Tibial nerve (tissue), 4 donors: ENCODE measurements around the gene LRRC37B. TPM values are rescaled to one million over a fixed set of nuclear protein-coding genes. Genes with fewer than 3 reads are reported as not detected.
A peak's percentile ranks its signal among the peaks of the same experiment; 100 is the strongest.
"Not testable (repeated sequence)": the region's sequence is repeated elsewhere in the genome, so short reads cannot be mapped to it uniquely, and the experiment has no call there.

Experiments
- DNase-seq, 2 donors: peaks; one replicate each; pipeline ENCODE4 v3.0.0-alpha.2; 2019; ENCODE audit warnings: low spot score in 2 of 2
- H3K27ac ChIP-seq, 4 donors: fragments of 200-600 bp; sonication (generic) in 3 of 4; one replicate each; pipeline ENCODE4 v1.5.1; 2017 to 2019; ENCODE audit warnings: mild to moderate bottlenecking in 1 of 4
- H3K27me3 ChIP-seq, 2 donors: fragments of 200-600 bp; sonication (generic) in 1 of 2; one replicate each; pipeline versions ENCODE4 v1.5.1 to v1.6.0; 2017 to 2019
- H3K36me3 ChIP-seq, 3 donors: fragments of 200-600 bp; sonication (generic); one replicate each; pipeline ENCODE4 v1.5.1; 2018 to 2019
- H3K4me1 ChIP-seq, 4 donors: fragments of 200-600 bp; sonication (generic) in 3 of 4; one replicate each; pipeline ENCODE4 v1.5.1; 2017 to 2019
- H3K4me3 ChIP-seq, 4 donors: fragments of 200-600 bp; sonication (generic) in 3 of 4; one replicate each; pipeline ENCODE4 v1.5.1; 2017 to 2019; ENCODE audit warnings: mild to moderate bottlenecking in 1 of 4, moderate library complexity in 1 of 4
- H3K9me3 ChIP-seq, 4 donors: fragments of 200-600 bp; sonication (generic) in 3 of 4; one replicate each; pipeline ENCODE4 v1.5.1; 2017 to 2019
- WGBS, 2 donors: methylation state at CpG; one replicate each; pipeline ENCODE4 v1.1.5; 2018; 5-methylcytosine and 5-hydroxymethylcytosine counted together
- total RNA-seq, 4 donors: library from RNA; depleted of rRNA; stranded (reverse); fragments of >200 nt; gene quantifications; one replicate each; pipeline ENCODE4 v1.1.0, GENCODE V29; 2016
- TF ChIP-seq, protein P1 (sequence below), 5 experiments: fragments of 200-600 bp in 3 of 5; fragments of 450-650 bp in 2 of 5; sonication (generic) in 3 of 5; IDR thresholded peaks; one replicate each; pipeline ENCODE4 v1.5.1; 2016 to 2019; ENCODE audit warnings: antibody characterized with exemption in 5 of 5, mild to moderate bottlenecking in 3 of 5, moderate library complexity in 2 of 5

The LRRC37B gene
- total RNA-seq, 4 donors from 2014 or later: 17.2 to 51.1 (median 27.9) TPM

DNA sequence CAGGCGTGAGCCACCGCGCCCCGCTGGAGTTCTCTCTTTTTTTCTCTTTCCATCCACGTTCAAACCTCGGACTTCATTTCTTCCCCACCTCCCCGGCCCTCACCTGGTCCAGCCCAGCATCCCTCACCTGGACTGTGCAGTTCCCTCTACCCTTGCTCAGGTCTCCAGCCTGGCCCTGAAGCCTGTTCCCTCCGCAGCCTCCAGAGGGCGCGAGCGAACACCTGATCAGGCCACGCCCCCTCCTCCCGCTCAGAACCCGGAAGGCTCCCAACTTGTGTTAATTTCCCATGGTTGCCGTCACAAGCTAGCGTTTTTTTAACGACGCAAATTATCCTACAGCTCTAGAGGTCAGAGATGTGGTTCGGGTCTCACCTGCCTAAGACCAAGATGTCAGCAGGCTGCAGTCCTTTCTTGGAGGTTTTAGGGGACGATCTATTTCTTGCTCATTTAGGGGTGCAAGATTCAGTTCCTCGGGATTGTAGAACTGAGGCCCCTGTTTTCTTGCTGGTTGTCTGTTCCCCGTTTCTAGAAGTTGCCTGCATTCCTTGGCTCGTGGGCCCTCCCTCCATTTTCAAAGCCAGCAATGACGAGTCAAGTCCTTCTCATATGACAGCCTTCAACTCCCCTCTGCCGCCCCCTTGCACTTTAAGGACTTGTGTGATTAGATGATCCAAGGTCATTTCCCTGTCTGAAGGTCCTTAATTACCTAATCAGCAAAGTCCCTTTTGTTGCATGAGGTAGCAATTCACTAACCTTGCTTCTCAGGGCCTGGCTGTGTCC, 59.9 kb downstream of the LRRC37B start:
- H3K36me3 ChIP-seq, H3K4me3 ChIP-seq, H3K27ac ChIP-seq, H3K9me3 ChIP-seq, H3K27me3 ChIP-seq, H3K4me1 ChIP-seq: not testable (repeated sequence)
- TF ChIP-seq, protein P1, sequence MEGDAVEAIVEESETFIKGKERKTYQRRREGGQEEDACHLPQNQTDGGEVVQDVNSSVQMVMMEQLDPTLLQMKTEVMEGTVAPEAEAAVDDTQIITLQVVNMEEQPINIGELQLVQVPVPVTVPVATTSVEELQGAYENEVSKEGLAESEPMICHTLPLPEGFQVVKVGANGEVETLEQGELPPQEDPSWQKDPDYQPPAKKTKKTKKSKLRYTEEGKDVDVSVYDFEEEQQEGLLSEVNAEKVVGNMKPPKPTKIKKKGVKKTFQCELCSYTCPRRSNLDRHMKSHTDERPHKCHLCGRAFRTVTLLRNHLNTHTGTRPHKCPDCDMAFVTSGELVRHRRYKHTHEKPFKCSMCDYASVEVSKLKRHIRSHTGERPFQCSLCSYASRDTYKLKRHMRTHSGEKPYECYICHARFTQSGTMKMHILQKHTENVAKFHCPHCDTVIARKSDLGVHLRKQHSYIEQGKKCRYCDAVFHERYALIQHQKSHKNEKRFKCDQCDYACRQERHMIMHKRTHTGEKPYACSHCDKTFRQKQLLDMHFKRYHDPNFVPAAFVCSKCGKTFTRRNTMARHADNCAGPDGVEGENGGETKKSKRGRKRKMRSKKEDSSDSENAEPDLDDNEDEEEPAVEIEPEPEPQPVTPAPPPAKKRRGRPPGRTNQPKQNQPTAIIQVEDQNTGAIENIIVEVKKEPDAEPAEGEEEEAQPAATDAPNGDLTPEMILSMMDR (IDR thresholded peaks at IDR 0.05): peak in 3 of 5 experiments; percentile 22 to 43 (median 43)
- peak in 1 of 2 donors; percentile 13 for DNase-seq
- WGBS, 2 donors: 64 to 67% methylated on average over 13 to 14 of the region's 25 CpGs

DNA sequence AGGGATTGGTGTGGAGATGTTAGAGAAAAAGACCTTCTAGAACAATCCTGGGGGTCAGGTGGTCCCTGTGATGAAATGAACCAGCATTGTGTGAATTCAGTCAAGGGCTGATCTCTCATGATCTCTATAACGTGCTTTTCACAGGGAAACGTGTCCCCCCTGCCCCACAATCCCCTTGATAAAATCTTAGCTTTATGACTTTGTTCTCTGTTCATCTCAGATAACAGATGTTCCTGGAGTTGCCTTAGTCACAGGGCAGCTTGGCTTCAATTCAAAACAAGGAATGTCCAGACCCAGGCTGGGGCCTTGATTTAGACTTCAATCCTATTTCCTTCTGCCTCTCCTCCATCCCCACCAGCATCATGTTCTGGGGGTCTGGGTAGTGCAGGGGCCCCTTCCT, 61.9 kb downstream of the LRRC37B start:
- H3K9me3 ChIP-seq, H3K27ac ChIP-seq, DNase-seq, H3K4me3 ChIP-seq, H3K36me3 ChIP-seq, H3K4me1 ChIP-seq, H3K27me3 ChIP-seq: not testable (repeated sequence)
- 52 to 62% methylated on average over 2 of the region's 2 CpGs for WGBS, 2 donors

DNA sequence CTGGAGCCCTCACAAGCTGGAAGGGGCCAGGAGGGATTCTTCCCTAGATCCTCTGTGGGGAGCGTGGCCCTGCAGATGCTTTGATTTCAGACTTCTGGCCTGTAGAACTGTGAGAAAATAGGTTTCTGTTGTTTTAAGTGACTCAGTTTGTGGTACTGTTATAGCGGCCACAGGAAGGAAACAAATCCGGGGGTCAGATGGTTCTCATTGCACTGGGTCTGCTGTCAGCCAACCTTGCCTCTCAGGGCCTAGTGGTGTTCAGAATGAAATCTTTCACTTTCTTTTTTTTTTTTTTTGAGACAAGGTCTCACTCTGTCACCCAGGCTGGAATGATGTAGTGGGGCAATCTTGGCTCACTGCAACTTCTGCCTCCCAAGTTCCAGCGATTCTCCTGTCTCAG, 64.8 kb downstream of the LRRC37B start:
- WGBS, 2 donors: 55 to 59% methylated on average over 3 of the region's 4 CpGs
- H3K9me3 ChIP-seq, H3K4me1 ChIP-seq, H3K27me3 ChIP-seq, H3K36me3 ChIP-seq, H3K4me3 ChIP-seq, H3K27ac ChIP-seq, DNase-seq: not testable (repeated sequence)

DNA sequence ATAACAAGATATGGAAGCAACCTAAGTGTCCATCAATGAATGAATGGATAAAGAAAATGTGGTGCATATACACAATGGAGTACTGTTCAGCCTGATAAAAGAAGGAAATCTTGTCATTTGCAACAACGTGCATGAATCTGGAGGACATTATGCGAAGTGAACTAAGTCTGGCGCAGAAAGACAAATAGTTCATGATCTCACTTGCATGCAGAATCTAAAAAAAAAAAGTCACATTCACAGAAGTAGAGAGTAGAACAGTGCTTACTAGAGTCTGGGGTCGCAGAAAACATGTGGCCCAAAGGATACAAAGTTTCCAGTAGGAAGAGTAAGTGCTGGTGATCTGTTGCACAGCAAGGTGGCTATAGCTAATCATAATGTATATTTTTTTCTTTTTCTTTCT, 65.9 kb downstream of the LRRC37B start:
- 42 to 60% methylated on average over 3 to 4 of the region's 4 CpGs for WGBS, 2 donors
- H3K4me1 ChIP-seq, H3K9me3 ChIP-seq, H3K27me3 ChIP-seq, H3K27ac ChIP-seq, DNase-seq, H3K36me3 ChIP-seq, H3K4me3 ChIP-seq: not testable (repeated sequence)

DNA sequence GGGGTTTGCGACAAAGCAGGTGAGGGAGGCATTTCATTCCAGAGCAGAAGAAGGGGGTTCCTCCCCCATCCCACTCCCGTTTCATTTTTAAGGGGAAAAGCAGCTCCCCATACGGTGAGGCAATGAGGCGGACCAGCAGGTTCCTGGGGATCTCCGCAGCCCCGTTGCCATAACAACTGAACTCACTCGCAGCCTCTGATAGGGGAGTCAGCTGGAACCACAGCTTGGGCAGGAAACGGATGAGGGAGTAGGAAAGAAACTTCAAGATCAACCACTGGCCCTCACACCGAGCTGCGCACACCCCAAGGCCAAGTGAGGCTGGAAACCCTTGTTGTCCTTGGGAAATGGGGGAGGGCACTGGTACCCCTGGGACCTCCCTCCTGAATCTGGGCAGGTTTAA, 72.6 kb downstream of the LRRC37B start:
- not testable (repeated sequence) for H3K4me3 ChIP-seq, H3K36me3 ChIP-seq, H3K27ac ChIP-seq, H3K4me1 ChIP-seq, DNase-seq, H3K9me3 ChIP-seq, H3K27me3 ChIP-seq
- WGBS, 2 donors: 1 to 2% methylated on average over 6 to 9 of the region's 10 CpGs

DNA sequence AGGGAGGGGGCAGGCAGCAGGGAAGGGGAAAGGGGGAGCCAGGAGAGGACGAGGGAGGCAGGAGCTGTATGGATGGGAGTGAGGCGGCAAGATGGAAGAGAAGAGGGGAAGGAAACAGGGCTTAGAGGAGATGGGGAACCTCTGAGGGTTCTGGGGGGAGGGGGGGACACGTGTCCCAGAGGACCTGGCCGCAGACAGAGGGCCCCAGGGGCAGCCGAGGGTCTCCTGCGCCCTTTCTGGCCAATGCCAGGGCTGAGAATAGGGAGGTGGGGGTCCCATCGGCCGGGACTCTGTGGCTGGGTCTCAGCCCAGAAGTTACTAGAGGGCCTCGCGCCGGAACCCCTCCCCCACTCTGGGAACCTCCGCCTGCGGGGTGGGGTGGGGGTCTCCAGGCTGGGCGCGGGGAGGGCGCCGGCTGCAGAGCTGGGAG, 76.4 kb downstream of the LRRC37B start:
- peak overlapping the region; percentile 38 to 58 (median 45) for H3K4me3 ChIP-seq
- H3K27me3 ChIP-seq, H3K9me3 ChIP-seq, H3K36me3 ChIP-seq, DNase-seq, H3K4me1 ChIP-seq: not testable (repeated sequence)
- peak overlapping the region in 2 of 4 donors; percentile 34 to 52 for H3K27ac ChIP-seq
- WGBS, 2 donors: 3 to 18% methylated on average over 5 to 9 of the region's 17 CpGs

DNA sequence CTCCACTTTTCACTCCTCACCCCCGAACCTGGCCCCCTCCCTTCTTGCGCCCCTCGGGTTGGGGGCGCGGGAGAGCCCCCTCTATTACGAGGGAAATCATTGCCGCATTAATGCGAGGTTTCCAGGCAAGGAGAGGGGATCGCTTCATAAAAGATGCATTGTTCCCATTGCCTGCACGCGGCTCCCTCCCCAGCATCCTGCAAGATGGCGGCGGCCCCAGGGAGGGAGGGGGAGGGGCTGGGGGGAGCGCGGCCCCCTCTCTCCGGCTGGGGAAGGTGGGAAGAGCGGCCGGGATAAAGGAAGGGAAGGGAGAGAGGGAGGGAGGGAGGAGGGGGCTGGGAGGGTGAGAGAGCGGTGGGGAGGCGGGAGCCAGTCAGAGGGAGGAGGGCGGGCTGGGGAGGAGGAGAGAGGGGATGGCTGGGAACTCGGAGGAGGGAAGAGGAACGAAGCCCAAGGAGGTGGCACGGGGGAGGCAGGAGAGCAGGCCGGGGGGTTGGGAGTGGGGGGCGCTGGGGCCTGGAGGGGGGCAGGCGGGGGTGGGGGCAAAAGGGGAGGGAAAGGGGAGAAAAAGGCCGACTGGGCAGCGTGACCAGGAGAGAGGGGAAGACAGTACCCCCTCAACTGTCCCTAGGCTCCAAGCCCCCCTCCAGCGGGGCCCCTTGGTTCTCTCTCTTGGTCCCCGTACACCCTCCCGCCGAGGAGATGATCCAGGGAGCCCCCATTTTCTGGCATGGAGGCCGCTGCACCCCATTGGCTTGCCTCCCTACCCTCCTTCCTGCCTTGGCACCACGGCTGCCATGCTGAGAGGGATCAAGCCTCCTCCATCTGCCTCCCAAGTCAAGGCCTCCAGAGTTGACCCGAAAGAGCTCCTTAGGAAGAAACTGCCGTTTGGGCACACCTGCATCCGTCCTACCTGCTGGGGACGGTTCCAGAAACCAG, 77.1 kb downstream of the LRRC37B start:
- not testable (repeated sequence) for H3K4me1 ChIP-seq, DNase-seq, H3K36me3 ChIP-seq, H3K27me3 ChIP-seq, H3K9me3 ChIP-seq
- 0% methylated on average over 5 of the region's 39 CpGs; no CpG with 5 or more reads in 1 of the 2 donors for WGBS, 2 donors
- H3K27ac ChIP-seq: peak overlapping the region in 2 of 4 donors; percentile 34 to 52
- peak overlapping the region; percentile 38 to 58 (median 45) for H3K4me3 ChIP-seq

DNA sequence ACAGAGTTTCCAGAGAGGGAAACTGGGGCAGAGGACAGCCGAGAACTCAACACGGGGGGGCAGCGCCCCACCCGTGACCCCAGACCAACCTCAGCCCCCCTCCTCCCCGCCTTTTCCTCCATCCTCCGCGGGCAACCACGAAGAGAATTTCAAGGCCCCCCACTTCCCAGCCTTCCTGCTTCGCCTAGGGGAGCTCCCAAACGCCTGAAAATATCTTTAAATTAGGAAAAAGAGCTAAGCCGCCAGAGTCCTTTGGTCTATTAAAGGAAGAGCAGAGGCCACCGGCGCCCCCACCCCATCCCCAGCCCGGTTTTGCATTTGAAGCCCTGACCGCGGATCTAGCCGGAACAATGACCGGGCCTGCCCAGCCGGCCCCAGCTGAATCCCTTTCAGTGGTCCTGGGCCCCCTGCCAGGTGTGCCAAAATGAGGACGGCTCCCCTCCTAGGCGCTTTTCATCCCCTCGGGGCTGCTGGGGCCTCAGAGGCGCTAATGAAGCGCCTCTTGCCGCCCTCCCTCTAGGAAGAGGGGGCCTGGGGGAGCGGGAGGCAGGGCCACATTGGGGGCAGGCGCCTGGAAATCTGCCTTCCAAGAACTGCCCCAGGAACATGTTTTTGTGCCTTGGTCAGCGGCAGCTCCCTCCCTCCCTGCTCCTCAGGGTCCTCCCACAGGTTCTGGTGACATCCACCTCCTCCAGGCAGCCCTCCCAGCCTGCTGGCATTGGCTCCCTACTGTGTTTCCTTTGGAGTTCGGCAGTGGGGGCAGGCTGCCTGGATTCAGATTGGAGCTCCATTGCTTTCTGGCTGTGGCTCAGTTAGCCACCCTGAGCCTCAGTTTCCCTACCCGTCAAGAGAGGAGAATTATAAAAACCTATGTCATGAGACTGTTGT, 78.0 kb downstream of the LRRC37B start:
- not testable (repeated sequence) for H3K4me1 ChIP-seq, H3K27me3 ChIP-seq, DNase-seq, H3K9me3 ChIP-seq, H3K36me3 ChIP-seq, H3K4me3 ChIP-seq, H3K27ac ChIP-seq
- WGBS, 2 donors: 18 to 32% methylated on average over 3 to 18 of the region's 30 CpGs

DNA sequence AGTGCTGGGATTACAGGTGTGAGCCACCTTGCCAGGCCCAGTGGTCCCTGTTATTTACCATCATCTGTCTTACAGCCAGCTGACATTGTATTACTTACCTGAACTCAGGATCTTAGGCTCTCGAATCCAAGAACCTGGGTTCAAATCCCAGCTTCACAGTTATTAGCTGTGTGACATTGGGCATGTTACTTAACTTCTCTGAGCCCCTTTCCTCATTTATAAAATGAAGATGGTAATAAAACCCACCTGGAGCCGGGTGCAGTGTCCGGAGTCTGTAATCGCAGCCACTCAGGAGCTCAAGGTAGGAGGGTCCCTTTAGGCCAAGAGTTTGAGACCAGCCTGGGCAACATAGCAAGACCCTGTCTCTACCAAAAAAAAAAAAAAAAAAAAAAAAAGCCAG, 79.7 kb downstream of the LRRC37B start:
- not testable (repeated sequence) for H3K27me3 ChIP-seq, H3K4me1 ChIP-seq, H3K27ac ChIP-seq, H3K9me3 ChIP-seq, H3K36me3 ChIP-seq, DNase-seq, H3K4me3 ChIP-seq
- WGBS, 2 donors: 97 to 98% methylated on average over 4 of the region's 4 CpGs

DNA sequence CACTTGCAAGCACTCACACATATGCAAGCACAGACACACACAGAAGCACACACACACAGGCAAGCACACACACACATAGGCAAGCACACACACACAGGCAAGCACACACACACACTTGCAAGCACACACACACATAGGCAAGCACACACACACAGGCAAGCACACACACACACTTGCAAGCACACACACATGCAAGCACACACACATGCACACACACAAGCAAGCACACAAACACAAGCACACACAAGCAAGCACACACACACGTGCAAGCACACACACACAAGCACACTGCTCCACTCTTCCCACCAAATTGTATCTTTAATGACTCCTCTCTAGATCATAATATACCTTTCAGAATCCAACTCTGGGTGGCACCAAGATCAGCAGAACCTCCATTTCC, 84.9 kb downstream of the LRRC37B start:
- DNase-seq: not testable (repeated sequence)
- 82% methylated on average over 1 of the region's 1 CpG; no CpG with 5 or more reads in 1 of the 2 donors for WGBS, 2 donors

More for the DNA sequence above, 84.9 kb downstream of the LRRC37B start:
- not testable (repeated sequence) for H3K27ac ChIP-seq, H3K4me1 ChIP-seq, H3K36me3 ChIP-seq, H3K27me3 ChIP-seq, H3K4me3 ChIP-seq, H3K9me3 ChIP-seq
